ENCODE data around the gene SPI1.

Gene SPI1

DNA sequence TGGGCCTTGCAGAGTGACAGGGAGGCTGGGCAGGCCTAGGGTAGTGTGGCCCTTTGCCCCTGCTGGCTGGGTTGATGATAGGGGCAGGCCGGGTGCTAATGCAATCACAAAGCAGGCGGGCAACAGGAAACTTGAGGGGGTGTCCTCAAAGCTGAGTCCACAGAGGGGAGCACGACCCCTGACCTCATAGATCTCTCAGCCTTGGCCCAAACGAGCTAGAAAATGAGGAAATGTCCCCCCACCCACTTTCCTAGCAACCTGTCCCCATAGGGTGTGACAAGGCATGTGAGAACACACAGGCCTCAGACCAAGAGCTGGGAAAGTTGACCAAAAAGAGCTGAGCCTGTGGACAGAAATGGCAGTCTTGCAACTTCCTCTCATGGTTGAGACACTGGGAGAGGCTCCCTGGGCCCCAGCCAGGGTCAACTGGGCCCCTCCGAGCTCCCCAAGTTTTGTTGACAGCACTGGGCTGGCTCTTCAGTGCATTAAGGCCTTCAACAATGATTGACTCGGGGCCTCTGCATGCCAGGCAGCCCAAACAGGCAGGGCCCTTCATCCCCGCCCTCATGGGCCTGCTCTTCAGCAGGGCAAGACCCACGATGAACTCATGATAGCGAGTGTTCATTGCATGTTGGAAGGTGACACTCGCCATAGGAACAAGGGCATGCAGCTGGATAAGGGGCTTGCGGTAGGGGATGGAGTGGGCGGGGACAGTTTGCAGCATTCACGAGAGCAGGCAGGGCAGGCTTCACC, 9.8 kb upstream of the SPI1 start:
- DNase-seq: no peak

DNA sequence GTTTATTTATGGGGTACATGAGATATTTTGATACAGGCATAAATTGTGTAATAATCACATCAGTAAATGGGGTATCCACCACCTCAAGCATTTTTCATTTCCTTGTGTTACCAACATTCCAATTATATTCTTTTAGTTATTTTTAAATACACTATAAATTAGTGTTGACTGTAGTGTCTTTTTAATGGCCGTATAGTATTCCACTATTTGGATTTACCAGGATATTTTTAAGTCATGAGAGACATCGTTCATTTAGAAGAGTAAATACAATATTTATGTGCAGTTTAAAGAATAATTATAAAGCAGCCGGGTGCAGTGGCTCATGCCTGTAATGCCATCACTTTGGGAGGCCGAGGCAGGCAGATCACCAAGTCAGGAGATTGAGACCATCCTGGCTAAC, 6.2 kb upstream of the SPI1 start:
- no peak for DNase-seq

DNA sequence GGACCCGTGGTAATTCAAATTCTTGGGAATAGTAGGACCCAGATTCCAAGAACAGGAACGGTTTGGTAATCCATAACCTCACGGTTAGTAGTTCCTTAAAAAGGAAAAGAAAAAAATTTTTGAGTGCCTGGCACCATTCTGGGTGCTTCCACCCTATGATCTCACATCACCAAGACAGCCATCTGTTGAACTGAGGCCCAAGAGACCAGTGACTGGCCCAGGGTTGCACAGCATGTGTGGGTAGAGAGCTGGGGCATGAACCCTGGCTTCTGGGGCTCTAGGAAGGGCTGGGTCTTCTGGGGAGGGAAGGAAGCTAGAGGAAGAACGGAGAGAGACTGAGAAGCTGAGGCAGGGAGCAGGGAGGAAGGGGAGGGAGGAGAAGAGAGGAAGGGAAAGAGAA, 4.7 kb upstream of the SPI1 start:
- DNase-seq: no peak

- DNase-seq: no peak
These were observed 1.7 kb upstream of the SPI1 start for GRCh38 chr11:47380078-47380477.

GRCh38 chr11:47379317-47379716, 970 bp upstream of the SPI1 start:
- no peak for DNase-seq

DNA sequence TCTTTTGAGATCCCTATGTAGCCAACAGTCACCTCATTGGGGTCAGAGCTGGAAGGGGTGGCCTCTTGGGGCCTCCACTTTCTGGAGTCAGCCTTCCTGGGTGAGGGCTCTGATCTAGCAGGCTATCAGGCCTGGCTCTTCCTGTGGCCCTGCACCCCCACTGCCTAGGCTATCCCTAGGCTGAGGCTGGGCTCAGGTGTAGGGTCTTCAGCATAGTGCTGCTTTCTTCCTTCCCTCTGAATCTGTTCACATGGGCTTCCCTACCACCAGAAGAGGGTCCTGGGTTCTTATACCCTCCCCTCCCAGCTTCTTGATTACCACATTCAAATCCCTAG, 456 bp upstream of the SPI1 start:
- DNase-seq: no peak

DNA sequence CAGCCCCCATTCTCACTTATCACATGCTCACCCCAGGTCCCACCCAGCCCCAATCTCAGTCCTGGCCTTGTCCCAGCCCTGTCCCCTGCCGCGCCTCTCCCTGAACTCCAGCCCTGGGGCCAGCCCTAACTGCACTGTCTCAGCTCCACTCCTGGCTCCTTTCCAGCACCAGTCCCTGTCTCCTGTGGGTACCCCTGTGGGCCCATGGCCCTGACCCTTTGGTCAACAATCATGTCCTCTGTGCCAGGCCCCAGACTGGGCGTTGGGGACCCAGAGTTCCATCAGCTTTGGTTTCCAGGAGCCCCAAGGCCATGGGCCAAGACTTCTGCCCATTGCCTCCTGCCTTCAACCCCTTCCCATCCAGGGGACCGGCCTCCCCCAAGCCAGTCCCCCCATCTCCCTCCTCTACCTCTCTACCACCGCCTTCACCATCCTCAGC, 757 bp downstream of the SPI1 start:
- DNase-seq: no peak

GRCh38 chr11:47376525-47377371, 1.6 kb downstream of the SPI1 start:
- DNase-seq: no peak

- DNase-seq: no peak
These were observed 2.2 kb downstream of the SPI1 start for GRCh38 chr11:47376107-47376524.

DNA sequence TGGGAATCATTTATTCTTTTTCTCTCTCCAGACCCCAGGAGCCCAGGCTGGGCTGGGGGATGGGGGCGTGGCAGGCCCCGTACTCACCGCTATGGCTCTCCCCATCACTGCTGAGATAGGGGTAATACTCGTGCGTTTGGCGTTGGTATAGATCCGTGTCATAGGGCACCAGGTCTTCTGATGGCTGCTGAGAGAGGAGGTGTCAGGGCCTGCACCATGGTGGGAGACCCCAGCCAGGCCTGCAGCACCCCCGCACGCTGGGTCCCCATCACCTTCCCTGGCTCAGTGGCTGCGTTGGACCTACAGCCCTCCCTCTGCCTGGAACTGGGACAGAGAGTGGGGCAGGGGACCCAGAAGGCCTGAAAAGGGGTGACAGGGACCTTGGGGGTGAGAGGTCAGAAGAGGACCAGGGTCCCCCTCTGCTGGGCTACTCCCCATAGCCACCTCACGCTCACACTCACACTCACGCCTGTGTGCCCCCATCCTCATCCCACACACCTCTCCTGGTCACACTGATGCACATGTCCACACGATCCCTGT, 2.7 kb downstream of the SPI1 start:
- no peak for DNase-seq

- no peak for DNase-seq
These were observed 3.3 kb downstream of the SPI1 start for GRCh38 chr11:47375020-47375419.

GRCh38 chr11:47374720-47375019, 3.7 kb downstream of the SPI1 start:
- DNase-seq: no peak

DNA sequence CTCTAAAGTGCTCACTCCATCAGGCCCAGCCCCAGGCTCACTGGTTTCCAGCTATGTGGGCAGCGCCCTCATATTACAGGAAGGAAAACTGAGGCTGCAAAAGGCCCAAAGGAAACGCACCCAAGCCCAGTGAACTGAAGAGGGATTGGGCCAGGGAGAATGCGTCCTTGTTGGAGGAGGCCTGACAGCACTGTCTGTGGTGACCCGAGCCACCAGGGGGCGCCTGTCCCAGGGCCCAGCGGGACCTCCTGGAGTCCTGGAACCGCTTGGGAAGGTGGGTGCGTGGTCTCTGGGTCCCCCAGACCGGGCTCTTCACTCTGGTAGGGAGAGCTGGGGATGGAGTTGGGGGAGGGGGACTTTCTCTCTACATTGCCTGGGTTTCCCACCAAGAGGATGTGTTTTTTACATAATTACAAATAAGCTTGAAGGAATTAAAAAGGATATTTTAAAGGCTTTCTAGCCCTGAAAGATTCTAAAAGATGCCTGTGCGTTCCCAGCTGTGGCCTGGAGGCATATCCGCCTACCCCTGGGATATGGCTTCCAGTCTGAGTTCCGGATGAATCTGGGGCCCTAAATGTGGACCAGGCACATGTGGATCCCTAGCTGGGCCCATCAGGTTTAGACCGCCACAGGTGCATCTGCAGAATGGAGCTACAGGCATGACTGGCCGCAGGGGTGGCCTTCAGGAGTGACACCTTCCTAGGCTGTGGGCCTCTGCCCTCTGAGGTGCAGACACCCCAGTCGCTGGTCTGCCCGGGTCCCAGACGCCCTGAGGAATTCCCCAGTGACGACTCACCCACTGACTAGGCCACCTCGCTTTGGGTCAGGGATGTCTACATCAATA, 4.2 kb downstream of the SPI1 start:
- peak; percentile 87 for DNase-seq

- no peak for DNase-seq
These were observed 5.9 kb downstream of the SPI1 start for GRCh38 chr11:47372422-47372821.

DNA sequence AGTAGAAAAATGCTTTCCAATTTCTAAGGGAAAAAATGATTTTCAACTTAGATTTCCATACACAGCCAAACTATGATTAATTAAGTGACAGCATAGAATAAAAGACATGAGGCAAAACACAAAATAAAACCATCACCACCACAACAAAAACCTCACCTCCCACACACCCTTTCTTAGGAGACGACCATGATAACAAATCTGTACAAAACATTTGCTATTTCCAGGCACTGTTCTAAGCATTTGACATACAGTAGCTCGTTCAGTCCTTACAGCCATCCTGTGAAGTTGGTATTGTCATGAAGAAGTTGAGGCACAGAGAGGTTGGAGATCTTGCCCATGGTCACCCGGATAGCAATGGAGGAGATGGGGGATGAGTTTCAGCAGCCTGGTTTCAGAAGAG, 8.7 kb downstream of the SPI1 start:
- no peak for DNase-seq

- no peak for DNase-seq
These were observed 12.3 kb downstream of the SPI1 start for GRCh38 chr11:47366020-47366490.

DNA sequence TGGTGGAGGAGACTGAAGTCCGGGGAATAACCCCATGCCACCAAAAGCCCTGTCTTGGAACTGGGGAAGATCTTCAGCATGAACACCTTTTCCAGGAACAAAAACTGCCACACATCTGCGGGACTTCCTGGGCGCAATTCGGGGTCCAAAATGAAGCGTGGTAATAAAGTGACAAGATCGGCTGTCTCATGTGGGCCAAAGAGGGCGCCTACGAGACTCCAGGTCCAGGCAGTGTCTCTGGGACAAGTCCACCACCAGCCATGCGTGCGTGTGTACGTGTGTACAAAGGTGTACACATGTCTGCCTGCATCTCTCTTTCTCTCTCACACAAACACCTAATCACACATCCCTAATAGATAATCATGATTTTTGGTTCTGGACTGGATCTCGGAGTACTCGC, 16.9 kb downstream of the SPI1 start:
- no peak for DNase-seq

DNA sequence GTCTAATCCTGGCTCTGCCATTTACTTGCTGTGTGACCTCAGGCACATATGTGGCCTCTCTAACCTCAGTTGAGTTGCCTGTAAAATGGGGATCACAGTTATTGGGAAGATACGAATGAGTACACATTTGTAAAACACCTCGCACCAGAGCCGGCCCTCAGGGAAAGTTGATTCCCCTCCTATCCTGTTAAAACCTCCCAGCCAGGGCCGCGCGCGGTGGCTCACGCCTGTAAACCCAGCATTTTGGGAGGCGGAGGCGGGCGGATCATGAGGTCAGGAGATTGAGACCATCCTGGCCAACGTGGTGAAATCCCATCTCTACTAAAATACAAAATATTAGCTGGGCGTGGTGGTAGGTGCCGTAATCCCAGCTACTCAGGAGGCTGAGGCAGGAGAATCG, 18.0 kb downstream of the SPI1 start:
- no peak for DNase-seq

DNA sequence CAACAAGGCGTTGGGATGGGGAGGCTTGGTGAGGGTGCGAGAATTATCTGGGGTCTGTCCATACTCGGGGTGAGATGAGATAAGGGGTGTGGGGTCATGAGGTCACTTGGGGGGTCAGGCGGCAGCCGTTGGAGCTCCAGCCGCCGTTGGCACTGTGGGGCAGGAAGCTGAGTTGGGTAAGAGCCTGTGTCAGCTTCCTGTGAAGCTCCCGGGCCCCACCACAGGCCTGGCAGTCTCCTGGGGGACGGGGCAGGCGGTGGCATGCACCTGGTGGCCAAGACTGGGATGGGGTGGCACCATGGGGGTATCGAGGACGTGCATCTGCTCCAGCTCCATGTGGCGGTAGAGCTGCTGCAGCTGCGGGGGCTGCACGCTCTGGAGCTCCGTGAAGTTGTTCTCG, 18.8 kb downstream of the SPI1 start:
- no peak for DNase-seq

DNA sequence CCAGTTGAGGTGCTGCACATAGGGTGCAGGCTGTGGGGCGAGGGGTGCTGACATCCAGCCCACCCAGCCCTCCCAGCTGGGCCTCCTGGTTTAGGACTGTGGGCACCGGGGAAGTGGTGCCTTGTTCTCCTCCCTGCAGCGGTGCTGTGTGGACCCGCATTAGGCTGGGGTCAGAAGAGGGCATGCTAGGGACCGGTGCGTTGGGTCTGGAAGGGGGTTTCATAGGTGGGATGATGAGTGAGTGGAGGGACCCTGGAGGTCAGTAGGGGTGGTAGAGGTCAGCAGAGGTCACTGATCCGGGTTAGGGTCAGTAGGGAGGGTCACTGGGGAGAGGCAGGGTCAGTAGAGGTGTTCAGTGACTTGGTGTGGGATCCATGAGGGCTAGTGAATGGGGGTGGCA, 19.2 kb downstream of the SPI1 start:
- DNase-seq: no peak

DNA sequence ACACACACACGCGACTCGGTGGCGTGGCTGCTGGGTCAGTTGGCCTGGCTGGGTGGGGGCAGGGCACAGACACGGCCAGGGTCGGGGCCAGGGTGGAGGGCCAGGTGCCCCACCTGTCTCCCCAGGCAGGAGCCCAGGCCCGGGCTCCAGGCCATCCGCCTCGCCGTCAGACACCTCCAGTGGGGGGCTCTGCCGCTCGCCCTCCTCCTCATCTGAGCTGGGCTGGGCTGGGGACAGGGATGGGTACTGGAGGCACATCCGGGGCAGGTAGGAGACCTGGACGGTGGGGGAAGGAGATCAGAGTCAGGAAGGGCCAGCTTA, 19.7 kb downstream of the SPI1 start:
- DNase-seq: no peak

DNA sequence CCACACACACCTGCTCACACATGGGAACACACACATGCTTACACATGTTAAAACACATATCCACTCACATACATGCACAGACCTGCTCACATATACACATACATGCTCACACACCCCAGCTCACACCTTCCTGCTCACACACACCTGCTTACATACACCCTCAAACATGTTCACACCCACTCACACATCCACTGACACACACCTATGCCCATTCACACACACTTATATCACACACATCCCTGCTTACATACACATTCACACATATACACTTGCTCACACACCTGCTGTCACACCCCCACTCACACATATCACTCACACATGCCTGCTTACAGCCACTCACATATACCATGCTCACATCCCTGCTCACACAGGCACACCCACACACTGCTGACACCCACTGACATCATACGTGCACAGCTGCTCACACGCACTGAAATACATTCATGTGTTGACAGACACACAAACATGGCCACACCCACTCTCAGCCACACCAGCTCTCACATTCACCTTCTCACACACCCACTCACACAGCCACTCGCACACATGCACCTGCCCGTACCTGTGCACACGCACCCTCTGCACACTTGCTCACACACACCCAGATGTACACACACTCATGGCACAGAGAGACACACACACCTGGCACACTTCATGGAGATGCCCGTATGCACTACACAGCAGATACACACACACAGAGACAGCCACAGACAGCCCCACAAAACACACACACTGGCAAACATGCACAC, 20.2 kb downstream of the SPI1 start:
- DNase-seq: no peak

DNA sequence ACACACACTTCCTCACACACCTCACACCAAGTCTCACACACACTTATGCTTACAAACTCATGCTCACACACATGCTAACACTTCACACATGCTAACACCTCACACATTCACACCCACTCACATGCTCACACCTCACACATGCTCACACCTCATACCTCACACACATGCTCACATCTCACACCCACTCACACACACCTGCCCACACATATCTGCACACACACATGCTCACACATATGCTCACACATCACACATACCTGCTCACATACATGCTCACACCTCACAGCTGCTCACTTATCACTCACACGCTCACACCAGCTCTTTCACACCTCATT, 21.4 kb downstream of the SPI1 start:
- no peak for DNase-seq
